Muscle of arm (tissue), 12 donors: ENCODE results near the gene USP7. TPM values are rescaled to one million over a fixed set of nuclear protein-coding genes. Genes with fewer than 3 reads are reported as not detected.
"Not testable (repeated sequence)": the region's sequence is repeated elsewhere in the genome, so short reads cannot be mapped to it uniquely, and the experiment has no call there.

Experiments
- DNase-seq: peaks from one replicate; pipeline ENCODE4 v3.0.0-alpha.2; 2013
- polyA plus RNA-seq, 12 donors: library from polyadenylated mRNA; unstranded; fragments of 120-200 nt; gene quantifications; one replicate each; pipeline ENCODE4 v1.2.1, GENCODE V29; 2013; ENCODE audit not compliant: insufficient read length in 12 of 12

Gene USP7
- polyA plus RNA-seq, 12 donors, result 53.8 to 107 (median 76.1) TPM

GRCh38 chr16:8976189-8976588, 12.5 kb upstream of the USP7 start:
- DNase-seq, result not testable (repeated sequence)

- DNase-seq, result no peak
Measured at GRCh38 chr16:8975039-8975438, 11.3 kb upstream of the USP7 start.

- DNase-seq, result no peak
Measured at GRCh38 chr16:8972843-8973586, 9.3 kb upstream of the USP7 start.

DNA sequence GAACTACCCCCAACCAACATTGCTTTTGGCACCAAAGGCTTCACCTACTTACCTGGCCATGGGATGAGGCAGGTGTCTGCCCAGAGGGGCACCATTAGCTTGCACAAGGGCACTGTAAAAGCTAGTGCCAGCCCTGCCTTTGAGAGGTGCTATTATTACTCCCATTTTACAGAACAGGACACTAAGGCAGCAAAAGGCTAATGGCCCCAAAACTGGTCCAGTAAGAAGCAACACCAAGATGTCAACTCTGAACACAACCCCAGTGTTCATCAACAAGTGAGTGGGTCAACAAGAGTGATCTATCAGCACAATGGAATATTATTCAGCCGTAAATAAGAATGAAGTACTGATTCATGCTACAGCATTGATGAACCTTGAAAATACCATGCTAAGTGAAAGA, 7.7 kb upstream of the USP7 start:
- DNase-seq, result no peak

DNA sequence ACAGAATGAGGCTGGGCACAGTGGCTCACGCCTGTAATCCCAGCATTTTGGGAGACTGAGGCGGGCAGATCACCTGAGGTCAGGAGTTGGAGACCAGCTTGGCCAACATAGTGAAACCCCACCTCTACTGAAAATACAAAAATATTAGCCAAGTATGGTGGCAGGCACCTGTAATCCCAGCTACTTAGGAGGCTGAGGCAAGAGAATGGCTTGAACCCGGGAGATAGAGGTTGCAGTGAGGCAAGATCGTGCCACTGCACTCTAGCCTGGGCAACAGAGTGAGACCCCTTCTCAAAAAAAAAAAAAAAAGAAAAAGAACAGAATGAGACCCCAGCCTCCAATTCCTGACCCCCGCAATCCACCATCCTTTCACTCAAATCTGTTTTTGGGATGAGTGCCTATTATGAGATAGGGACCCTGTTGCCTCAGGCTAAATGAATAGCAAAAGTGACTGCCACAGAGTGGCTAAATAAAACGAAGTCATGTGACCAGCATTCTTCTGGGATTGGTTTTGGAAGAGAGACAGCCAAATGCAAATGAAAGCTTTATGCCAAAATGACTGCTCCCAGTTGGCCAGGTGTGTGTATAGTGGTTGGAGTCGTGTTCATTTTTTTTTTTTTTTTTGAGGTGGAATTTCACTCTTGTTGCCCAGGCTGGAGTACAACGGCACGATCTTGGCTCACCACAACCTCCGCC, 5.6 kb upstream of the USP7 start:
- not testable (repeated sequence) for DNase-seq

GRCh38 chr16:8968054-8968453, 4.3 kb upstream of the USP7 start:
- not testable (repeated sequence) for DNase-seq

DNA sequence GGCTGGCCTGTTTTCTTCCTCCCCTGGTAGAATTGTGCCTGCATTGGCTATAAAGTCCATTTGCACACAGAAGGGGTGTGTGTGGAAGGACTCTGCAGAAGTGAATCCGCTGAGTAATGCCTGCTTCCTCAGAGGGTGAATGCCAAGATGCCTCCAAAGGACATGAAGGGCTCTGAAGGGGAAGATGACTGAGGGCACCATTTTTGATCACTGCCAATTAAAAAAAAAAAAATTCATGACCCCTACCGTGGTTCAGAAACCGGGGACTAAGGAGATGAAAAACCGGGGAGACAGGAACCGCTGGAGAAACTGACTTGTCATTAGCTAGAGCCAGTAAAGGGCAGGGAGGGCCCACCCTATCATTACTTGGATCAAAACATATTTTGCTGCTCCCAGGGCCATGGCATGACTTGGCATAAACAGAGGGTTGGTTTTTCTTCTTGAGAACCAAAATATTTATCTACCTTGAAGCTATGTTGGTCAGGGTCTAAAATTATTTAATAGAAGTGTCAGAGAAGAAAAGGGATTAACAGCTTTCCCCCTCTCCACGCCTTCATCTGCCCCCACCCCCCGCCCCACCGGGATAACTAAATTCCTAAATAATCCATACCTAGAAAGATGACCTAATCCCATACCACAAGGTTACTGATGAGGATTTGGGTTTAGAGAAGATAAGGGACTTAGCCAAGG, 3.6 kb upstream of the USP7 start:
- no peak for DNase-seq

DNA sequence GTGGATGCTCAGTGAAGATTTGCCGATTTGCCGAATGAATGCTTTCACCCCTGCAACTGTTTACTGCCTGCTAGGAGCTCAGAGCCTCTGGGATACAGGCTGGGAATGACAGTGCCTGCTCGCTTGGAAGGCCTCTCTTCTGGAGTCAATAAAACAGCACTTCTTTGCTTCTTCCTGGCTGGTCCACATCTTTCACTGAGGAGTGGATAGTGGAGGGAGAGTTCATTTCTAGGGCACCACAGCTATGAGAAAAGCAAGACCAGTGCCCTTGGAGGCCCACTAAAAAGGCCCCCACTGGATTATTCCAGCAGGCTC, 3.1 kb upstream of the USP7 start:
- no peak for DNase-seq

DNA sequence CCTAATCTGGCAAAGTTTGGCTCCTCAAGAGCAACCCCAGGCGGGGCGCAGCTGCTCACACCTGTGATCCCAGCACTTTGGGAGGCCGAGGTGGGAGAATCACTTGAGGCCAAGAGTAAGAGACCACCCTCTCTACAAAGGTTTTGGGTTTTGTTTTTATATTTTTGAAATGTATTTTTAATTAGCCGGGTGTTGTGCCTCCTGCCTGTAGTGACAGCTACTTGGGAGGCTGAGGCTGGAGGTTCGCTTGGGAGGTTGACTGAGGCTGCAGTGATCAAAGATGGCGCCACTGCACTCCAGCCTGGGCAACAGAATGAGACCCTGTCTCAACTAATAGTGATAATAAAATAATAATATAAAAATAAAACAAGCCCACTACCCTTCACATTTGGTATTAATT, 756 bp upstream of the USP7 start:
- DNase-seq, result no peak

- DNase-seq, result no peak
Measured at GRCh38 chr16:8963010-8963820, 491 bp downstream of the USP7 start.

DNA sequence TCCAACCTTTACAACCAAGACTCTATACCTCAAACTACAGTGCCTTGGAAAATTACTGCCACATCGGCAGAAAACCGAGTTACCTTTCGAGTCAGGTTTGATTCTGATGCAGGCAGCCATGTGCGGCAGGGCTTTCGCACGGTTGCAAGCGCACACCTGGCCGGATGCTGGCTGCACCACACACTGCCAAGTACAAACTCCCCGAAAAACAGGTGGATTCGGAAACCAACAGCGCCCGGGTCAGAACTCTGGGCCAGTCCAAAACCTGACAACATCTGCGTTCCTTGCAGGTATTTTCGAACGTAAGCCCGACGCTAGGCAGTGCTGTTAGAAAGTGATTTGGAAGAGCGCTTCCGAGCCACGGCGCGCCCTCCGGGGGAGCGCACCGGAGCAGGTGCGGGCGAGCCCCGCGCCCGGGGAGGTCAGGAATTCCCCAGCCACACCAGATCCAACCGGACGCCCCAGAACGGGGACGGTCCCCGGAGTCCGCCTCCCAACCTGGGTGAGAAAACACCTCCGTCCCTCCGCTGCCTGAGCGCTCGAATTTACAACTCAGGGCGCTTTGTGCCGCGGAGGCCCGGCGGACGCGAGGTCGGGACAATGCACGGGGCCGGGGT, 1.2 kb downstream of the USP7 start:
- DNase-seq, result no peak

DNA sequence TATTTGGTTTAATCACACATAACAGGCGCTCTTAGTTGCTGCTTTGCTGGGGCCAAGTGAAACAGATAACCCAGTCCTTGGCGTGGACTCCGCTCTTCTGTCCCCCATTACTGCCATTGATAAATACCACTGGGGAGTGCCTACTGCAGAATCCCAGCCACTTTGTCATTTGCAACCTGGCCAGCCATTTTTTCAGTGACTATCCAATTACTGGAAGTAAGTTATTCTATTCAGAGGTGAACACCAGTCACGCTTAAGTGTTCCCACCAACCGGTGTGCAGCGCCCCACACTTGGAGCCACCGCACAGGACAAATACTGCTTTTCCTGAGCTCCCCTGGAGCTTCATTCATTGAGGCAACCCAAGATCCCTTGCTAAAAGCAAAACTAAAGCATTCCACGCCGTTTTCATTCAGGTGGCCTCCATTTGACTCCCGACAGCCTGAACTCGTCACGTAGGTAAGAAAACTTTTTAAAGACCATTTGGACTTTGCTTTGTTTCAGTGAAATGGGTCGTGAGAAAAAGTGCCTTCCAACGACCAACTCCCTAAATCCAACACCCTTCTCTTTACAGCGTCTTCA, 1.8 kb downstream of the USP7 start:
- DNase-seq, result no peak

GRCh38 chr16:8960788-8961109, 3.0 kb downstream of the USP7 start:
- DNase-seq, result no peak

GRCh38 chr16:8959921-8960787, 3.6 kb downstream of the USP7 start:
- DNase-seq, result no peak

DNA sequence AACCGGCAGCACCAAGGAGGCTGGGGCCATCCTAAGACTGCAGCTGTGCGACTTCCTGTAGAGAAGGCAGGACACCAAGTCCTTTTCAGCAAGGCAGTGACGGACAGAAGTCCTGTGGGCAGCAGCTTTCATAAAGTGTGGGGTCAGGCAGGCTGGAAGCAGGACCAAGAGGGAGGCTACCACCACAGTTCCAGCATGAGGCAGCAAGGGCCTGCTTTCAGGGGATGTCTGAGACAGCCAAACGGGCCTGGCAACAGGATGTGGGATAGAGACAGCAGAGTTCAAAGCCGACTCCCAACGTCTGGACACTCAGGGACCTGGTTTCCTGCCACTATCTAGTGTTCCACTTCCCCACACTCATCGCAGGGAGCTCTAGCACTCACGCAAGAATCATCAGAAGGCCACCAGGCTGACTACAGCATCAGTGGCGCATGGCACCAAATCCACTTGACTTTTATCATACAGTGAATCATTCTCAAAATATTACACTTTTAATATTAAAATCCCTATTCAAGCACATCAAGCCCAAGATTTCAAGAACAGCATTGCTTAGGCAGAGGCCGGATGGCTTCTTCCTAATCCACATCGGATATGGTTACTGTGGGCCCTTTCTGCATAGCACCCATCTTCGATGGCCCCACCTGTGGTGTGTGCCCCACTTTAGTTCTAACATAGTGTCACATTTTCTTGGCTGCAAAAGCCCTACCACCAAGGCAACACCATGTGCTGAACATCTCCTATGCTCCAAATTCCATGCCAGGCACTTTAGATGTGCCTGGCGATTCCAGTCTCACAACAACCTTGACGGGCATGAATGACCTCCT, 5.2 kb downstream of the USP7 start:
- no peak for DNase-seq

- no peak for DNase-seq
Measured at GRCh38 chr16:8957509-8958157, 6.1 kb downstream of the USP7 start.

DNA sequence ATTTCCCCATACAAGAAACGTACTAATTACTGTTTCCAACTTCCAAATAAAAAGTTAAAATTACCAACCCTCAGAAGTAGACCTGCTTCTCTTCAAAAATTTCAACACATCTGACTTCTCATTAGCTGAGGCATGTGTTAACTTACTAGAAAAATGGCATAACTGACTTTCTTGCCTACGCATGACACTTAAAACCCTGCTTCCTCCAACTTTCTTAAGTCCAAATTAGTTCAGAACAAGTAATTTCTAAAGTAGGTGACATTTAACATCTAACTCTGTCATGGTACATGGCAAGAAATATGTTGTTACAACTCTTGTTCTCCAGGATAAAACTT, 6.7 kb downstream of the USP7 start:
- no peak for DNase-seq

DNA sequence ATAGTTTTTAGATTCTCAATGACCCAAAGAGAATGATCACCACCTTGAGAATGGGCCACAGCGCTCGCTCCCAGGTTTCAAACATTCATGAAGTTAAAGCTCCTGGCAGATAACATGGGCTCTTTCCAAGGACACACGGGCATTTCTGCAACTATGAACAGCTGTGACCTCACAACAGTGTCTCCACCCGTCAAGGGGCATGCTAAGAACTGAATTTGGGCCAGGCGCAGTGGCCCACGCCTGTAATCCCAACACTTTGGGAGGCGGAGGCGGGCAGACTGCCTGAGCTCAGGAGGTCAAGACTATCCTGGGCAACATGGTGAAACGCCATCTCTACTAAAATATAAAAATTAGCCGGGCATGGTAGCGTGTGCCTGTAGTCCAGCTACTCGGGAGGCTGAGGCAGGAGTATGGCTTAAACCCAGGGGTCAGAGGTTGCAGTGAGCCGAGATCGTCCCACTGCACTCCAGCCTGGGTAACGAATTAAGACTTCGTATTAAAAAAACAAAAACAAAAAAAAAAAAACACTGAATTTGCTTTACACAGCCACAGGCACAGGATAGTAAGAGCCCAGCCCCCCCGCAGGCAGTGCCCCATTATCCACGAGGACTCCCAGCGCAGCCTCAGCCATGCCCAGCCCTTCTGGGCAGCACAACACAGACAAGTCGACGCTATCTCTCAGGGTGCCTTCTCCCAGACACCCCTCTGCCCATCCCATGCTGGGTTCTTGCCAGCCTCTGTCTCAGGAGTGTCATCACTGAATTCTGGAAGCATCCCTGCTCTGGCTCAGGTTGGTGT, 7.2 kb downstream of the USP7 start:
- no peak for DNase-seq
